T-cell (primary cell): ENCODE measurements around the gene SCIN. TPM values are rescaled to one million over a fixed set of nuclear protein-coding genes. Genes with fewer than 3 reads are reported as not detected.

Experiments used
- ATAC-seq, 4 experiments: fragments of 200-7000 bp in 3 of 4; fragments of 150-1000 bp in 1 of 4; cut with Tn5 transposase; replicated peaks in 1 of 4; 1 replicate in 3 of 4; 2 replicates in 1 of 4; pipeline ENCODE4 v1.10.0; 2021; ENCODE audit warnings: moderate library complexity in 3 of 4, mild to moderate bottlenecking in 2 of 4, moderate number of reproducible peaks in 1 of 4
- CTCF ChIA-PET, 2 donors: fragments of 300-600 bp; sonication (Branson Sonifier 250); formaldehyde crosslinking; loops; one replicate each; lab custom pipeline; 2022; ENCODE audit warnings: antibody characterized with exemption in 2 of 2; lab: Charles Lee
- POLR2A ChIA-PET, 2 donors: fragments of 300-600 bp; sonication (Branson Sonifier 250); formaldehyde crosslinking; loops; one replicate each; lab custom pipeline; 2022; ENCODE audit warnings: antibody characterized with exemption in 2 of 2; lab: Charles Lee
- DNase-seq, 35 experiments: peaks; one replicate each; pipeline versions ENCODE4 v3.0.0 to v3.0.0-alpha.2; 2013 to 2023
- H3K27ac ChIP-seq: one replicate; pipeline ENCODE4 v1.5.1; 2013; ENCODE audit warnings: low read length
- H3K27me3 ChIP-seq, 2 experiments: replicated peaks in 1 of 2; 1 replicate in 1 of 2; 2 replicates in 1 of 2; pipeline versions ENCODE4 v1.6.1 to v1.7.0; 2013; ENCODE audit warnings: low read length in 1 of 2, mixed read lengths in 1 of 2; ENCODE audit not compliant: control insufficient read depth in 2 of 2, insufficient read depth in 2 of 2; ENCODE audit errors: extremely low read depth in 1 of 2
- H3K36me3 ChIP-seq, 2 donors: 1 replicate in 1 of 2; 2 replicates in 1 of 2; pipeline versions ENCODE4 v1.6.1 to v1.7.0; 2013; ENCODE audit warnings: low read length in 1 of 2; ENCODE audit not compliant: control insufficient read depth in 2 of 2, insufficient read depth in 1 of 2; ENCODE audit errors: extremely low read depth in 1 of 2
- H3K4me1 ChIP-seq, 2 experiments: 1 replicate in 1 of 2; 2 replicates in 1 of 2; pipeline versions ENCODE4 v1.6.1 to v1.7.0; 2013; ENCODE audit warnings: low read length in 2 of 2, mixed read lengths in 1 of 2; ENCODE audit not compliant: insufficient read depth in 2 of 2, control insufficient read depth in 1 of 2; ENCODE audit errors: extremely low read depth in 1 of 2
- H3K4me3 ChIP-seq, 2 donors: 1 replicate in 1 of 2; 2 replicates in 1 of 2; pipeline versions ENCODE4 v1.5.1 to v1.7.0; 2013; ENCODE audit warnings: mild to moderate bottlenecking in 2 of 2, low read length in 1 of 2, moderate library complexity in 1 of 2; ENCODE audit not compliant: control insufficient read depth in 1 of 2; ENCODE audit errors: extremely low read depth in 1 of 2
- H3K9me3 ChIP-seq: 2 replicates; pipeline ENCODE4 v1.7.0; 2013
- H3K27ac Mint-ChIP-seq, 2 donors: one replicate each; pipeline ENCODE4 v1.8.0; 2020 to 2021; ENCODE audit warnings: mild to moderate bottlenecking in 2 of 2, mixed read lengths in 2 of 2
- H3K27me3 Mint-ChIP-seq, 2 donors: one replicate each; pipeline ENCODE4 v1.8.0; 2021 to 2022; ENCODE audit warnings: mixed read lengths in 2 of 2
- H3K36me3 Mint-ChIP-seq: one replicate; pipeline ENCODE4 v1.8.0; 2021; ENCODE audit warnings: mixed read lengths
- H3K4me1 Mint-ChIP-seq, 3 donors: one replicate each; pipeline ENCODE4 v1.8.0; 2020 to 2022; ENCODE audit warnings: mixed read lengths in 3 of 3, mild to moderate bottlenecking in 1 of 3
- H3K4me3 Mint-ChIP-seq, 3 donors: one replicate each; pipeline ENCODE4 v1.8.0; 2020 to 2022; ENCODE audit warnings: mild to moderate bottlenecking in 3 of 3, mixed read lengths in 3 of 3, moderate library complexity in 3 of 3
- H3K9me3 Mint-ChIP-seq, 3 donors: one replicate each; pipeline ENCODE4 v1.8.0; 2020 to 2022; ENCODE audit warnings: mixed read lengths in 3 of 3
- WGBS: methylation state at CpG from one replicate; pipeline ENCODE4 v1.1.5; 2013; ENCODE audit warnings: missing lambda C conversion rate; ENCODE audit not compliant: insufficient coverage; 5-methylcytosine and 5-hydroxymethylcytosine counted together
- total RNA-seq, 35 experiments: library from RNA in 6 of 35; stranded (reverse) in 6 of 35; fragments of 120-200 nt in 1 of 35; gene quantifications; one replicate each; pipeline versions ENCODE4 v1.2.1 to v1.2.4 and lab custom pipeline; 2013 to 2026

SCIN gene
- total RNA-seq, 5 donors from 2014 or later (not counting 1 experiment from before 2014, with no cell fraction given): 0.05 to 0.57 (median 0.14) TPM; not detected in 1

DNA sequence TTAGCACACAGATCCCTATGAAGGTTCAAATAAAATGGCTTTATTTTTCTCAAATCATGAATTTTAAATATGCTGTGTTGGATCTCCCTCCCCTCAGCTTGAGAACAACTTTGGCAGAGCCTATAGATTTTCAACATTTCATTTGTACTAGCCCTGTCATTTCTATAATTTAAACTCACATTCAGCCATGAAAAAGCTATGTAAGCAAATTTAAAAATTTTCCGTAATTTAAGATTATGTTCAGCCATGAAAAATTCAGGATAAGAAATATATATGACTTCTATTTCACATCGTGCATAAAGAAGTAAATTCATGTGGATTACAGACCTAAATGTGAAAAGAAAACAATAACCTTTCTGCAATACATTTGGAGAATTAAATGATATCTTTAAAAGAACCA lies 36.5 kb upstream of the SCIN start:
- no peaks in the 10 kb centered on the region for H3K9me3 ChIP-seq
- no peak for DNase-seq
- peaks cover 7 to 22% of the 10 kb centered on the region in 2 donors for H3K27me3 Mint-ChIP-seq
- H3K4me3 ChIP-seq: no peak overlapping the region
- H3K27ac ChIP-seq: no peak overlapping the region
- CTCF ChIA-PET: interaction anchor here in 1 of 2 donors (0.8 to 1.2 kb wide), 2 partner anchors 9 to 1154 kb away, joined by 3 read pairs; no protein-coding TSS in a partner anchor
- H3K27ac Mint-ChIP-seq: no peak overlapping the region
- ATAC-seq: no peak
- WGBS: no CpG with 5 or more reads among the region's 2 CpGs
- peaks cover 0 to 7% (median 0%) of the 10 kb centered on the region in 3 donors for H3K9me3 Mint-ChIP-seq
- H3K4me1 Mint-ChIP-seq: no peaks in the 10 kb centered on the region
- POLR2A ChIA-PET: no interaction called here
- no peaks in the 10 kb centered on the region for H3K36me3 Mint-ChIP-seq
- no peaks in the 10 kb centered on the region for H3K4me1 ChIP-seq
- H3K27me3 ChIP-seq: peaks cover 0 to 8% of the 10 kb centered on the region in 2 experiments
- no peak overlapping the region for H3K4me3 Mint-ChIP-seq
- no peaks in the 10 kb centered on the region for H3K36me3 ChIP-seq

DNA sequence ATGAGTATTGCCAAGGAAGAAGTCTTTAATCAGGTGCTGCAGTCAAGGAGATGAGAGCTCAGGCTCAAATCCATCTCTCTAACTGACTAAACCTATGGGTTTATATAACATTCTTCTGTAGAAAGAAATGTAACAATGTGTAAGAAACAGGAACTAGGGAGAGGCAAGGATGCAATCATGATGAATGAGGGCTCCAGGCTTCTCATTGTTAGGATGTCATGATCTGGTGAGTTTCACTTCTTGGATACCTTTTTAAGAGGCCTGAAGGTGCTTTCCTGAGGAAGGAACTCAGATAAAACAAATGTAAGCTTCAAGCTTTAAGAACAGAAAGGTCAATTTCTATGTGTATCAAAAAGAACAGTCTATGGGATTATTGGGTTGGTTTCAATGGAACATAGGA lies 30.8 kb upstream of the SCIN start:
- Histone ChIP-seq H3K9me3 (no peaks in the 10 kb centered on the region), H3K4me3 (no peak overlapping the region), H3K27ac (no peak overlapping the region), H3K27me3 (peaks cover 0 to 4% of the 10 kb centered on the region in 2 experiments), H3K36me3 (no peaks in the 10 kb centered on the region), H3K4me1 (no peaks in the 10 kb centered on the region)
- ATAC-seq (no peak), DNase-seq (no peak)
- ChIA-PET POLR2A (no interaction called here), CTCF (interaction anchor here in 1 of 2 donors (1.4 kb wide), 1 partner anchor 15 kb away, joined by 6 read pairs; no protein-coding TSS in a partner anchor)
- H3K9me3 Mint-ChIP-seq: peaks cover 0 to 7% (median 0%) of the 10 kb centered on the region in 3 donors
- H3K4me1 Mint-ChIP-seq: no peaks in the 10 kb centered on the region
- H3K27me3 Mint-ChIP-seq: peaks cover 0 to 14% of the 10 kb centered on the region in 2 donors
- no peak overlapping the region for H3K4me3 Mint-ChIP-seq
- no peaks in the 10 kb centered on the region for H3K36me3 Mint-ChIP-seq
- H3K27ac Mint-ChIP-seq: no peak overlapping the region

DNA sequence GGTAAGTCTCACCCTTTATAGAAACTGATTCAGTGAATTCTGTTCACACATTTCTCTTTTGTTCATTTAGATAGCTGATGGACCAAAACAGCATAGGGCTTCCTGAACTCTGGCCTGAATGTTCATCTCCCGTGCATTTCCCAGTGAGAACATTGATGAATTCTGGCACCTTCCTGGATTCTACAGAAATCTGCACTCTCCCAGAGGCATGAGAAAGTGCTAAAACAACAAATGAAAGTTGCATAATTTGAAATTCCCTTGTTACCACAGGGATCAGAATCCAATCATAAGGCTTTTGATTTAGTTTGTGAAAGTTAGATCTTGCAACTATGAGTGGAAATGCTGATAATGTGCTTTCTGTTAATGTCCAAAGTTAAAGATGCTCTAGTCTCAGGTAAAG lies 29.7 kb upstream of the SCIN start:
- Mint-ChIP-seq H3K27me3 (peaks cover 0 to 11% of the 10 kb centered on the region in 2 donors), H3K9me3 (peaks cover 0 to 7% (median 0%) of the 10 kb centered on the region in 3 donors), H3K27ac (no peak overlapping the region), H3K4me1 (no peaks in the 10 kb centered on the region), H3K4me3 (no peak overlapping the region), H3K36me3 (no peaks in the 10 kb centered on the region)
- Histone ChIP-seq H3K9me3 (no peaks in the 10 kb centered on the region), H3K4me1 (no peaks in the 10 kb centered on the region), H3K36me3 (no peaks in the 10 kb centered on the region), H3K27ac (no peak overlapping the region), H3K27me3 (peaks cover 0 to 5% of the 10 kb centered on the region in 2 experiments), H3K4me3 (no peak overlapping the region)
- DNase-seq (no peak), ATAC-seq (no peak)
- POLR2A ChIA-PET: no interaction called here
- CTCF ChIA-PET: interaction anchor here in 1 of 2 donors (1.4 kb wide), 1 partner anchor 16 kb away, joined by 6 read pairs; no protein-coding TSS in a partner anchor
- WGBS: 67% methylated on average over 1 of the region's 1 CpG

DNA sequence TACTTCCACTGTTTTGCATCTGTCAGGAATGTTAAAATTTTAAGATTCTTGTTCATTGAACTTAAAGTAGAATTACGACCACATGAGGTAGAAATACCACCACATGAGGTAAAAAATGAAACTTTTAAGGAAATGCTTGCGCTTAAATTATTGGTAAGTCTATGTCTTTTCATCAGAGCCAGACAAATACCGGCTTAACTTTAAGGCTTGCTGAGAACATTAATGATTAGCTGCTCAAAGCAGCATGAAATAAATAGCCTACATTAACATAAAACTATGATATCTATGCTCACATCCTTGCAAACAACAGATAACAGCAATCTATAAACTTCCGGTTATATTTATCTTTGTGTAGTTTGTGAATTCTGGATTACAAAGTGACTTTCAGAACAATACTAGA lies 26.9 kb upstream of the SCIN start:
- Mint-ChIP-seq H3K4me3 (no peak overlapping the region), H3K27me3 (peaks cover 3 to 4% of the 10 kb centered on the region in 2 donors), H3K4me1 (no peaks in the 10 kb centered on the region), H3K27ac (no peak overlapping the region), H3K36me3 (no peaks in the 10 kb centered on the region), H3K9me3 (no peaks in the 10 kb centered on the region)
- no peak overlapping the region for H3K27ac ChIP-seq
- no peaks in the 10 kb centered on the region for H3K9me3 ChIP-seq
- ChIA-PET POLR2A (interaction anchor here in 1 of 2 donors (0.6 kb wide), 1 partner anchor 31 kb away, joined by 3 read pairs; no protein-coding TSS in a partner anchor), CTCF (no interaction called here)
- DNase-seq (no peak), ATAC-seq (no peak)
- no CpG with 5 or more reads among the region's 4 CpGs for WGBS
- no peaks in the 10 kb centered on the region for H3K4me1 ChIP-seq
- no peaks in the 10 kb centered on the region for H3K36me3 ChIP-seq
- peaks cover 0 to 11% of the 10 kb centered on the region in 2 experiments for H3K27me3 ChIP-seq
- H3K4me3 ChIP-seq: no peak overlapping the region

DNA sequence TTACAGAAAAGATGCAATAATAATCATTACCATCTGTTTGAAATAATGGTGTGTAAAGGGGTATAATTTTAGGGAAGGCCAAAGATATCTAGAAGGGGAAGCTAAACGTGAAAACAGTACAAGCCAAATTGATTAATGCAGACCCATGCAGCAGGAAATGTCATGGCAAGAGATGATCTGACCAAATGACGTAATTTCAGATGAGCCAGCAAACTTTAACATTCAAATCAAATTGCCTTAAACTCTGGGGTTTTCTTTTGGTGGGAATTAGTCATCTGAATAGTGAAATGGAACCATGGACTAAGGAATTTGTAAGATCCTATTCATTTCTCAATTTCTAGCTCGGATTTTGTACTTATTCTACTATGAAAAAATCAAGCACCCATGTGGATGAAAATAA lies 21.4 kb upstream of the SCIN start:
- no peak for ATAC-seq
- Histone ChIP-seq H3K27ac (no peak overlapping the region), H3K4me1 (no peaks in the 10 kb centered on the region), H3K27me3 (peaks cover 0 to 10% of the 10 kb centered on the region in 2 experiments), H3K4me3 (no peak overlapping the region), H3K9me3 (no peaks in the 10 kb centered on the region), H3K36me3 (no peaks in the 10 kb centered on the region)
- no peak for DNase-seq
- Mint-ChIP-seq H3K36me3 (no peaks in the 10 kb centered on the region), H3K4me3 (no peak overlapping the region), H3K27me3 (peaks cover 0 to 7% of the 10 kb centered on the region in 2 donors), H3K4me1 (no peaks in the 10 kb centered on the region), H3K9me3 (no peaks in the 10 kb centered on the region), H3K27ac (no peak overlapping the region)
- ChIA-PET POLR2A (no interaction called here), CTCF (interaction anchor here in 1 of 2 donors (0.6 kb wide), 1 partner anchor 732 kb away, joined by 4 read pairs; no protein-coding TSS in a partner anchor)
- WGBS: 20% methylated on average over 1 of the region's 3 CpGs

DNA sequence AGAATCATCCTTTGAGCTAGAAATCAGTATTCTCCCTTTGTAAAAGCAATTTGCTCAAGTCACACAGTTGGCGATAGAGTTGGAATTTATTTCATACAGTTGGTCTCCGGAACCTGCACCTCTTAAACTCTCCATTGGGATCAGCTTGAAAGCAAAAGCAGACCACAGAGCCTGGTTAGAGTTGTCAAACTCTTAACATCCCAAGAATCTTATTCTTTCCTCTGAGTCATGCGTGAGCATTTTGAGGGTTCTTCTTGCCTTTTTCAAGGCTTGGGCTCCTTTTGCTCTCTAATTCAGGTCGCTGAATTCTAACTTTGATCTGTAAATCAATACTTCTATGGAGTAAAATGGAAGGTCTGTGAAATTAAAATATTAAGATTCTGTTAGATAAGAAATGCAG lies 19.6 kb upstream of the SCIN start:
- ATAC-seq (no peak), DNase-seq (no peak)
- CTCF ChIA-PET: no interaction called here
- Mint-ChIP-seq H3K27me3 (peaks cover 0 to 7% of the 10 kb centered on the region in 2 donors), H3K27ac (no peak overlapping the region), H3K36me3 (no peaks in the 10 kb centered on the region), H3K9me3 (no peaks in the 10 kb centered on the region), H3K4me1 (no peaks in the 10 kb centered on the region), H3K4me3 (no peak overlapping the region)
- Histone ChIP-seq H3K27ac (no peak overlapping the region), H3K27me3 (peaks cover 0 to 5% of the 10 kb centered on the region in 2 experiments), H3K4me3 (no peak overlapping the region), H3K9me3 (no peaks in the 10 kb centered on the region), H3K4me1 (no peaks in the 10 kb centered on the region), H3K36me3 (no peaks in the 10 kb centered on the region)
- 100% methylated on average over 2 of the region's 4 CpGs for WGBS
- POLR2A ChIA-PET: no interaction called here
